8988T (cell line): ENCODE results near the gene FBXL13.
"Not testable (repeated sequence)": the region's sequence is repeated elsewhere in the genome, so short reads cannot be mapped to it uniquely, and the experiment has no call there.

Experiments used
- DNase-seq: peaks from one replicate; pipeline ENCODE4 v3.0.0; 2011

The FBXL13 gene

GRCh38 chr7:102931757-102932156 is 142.8 kb downstream of the FBXL13 start:
- DNase-seq = no peak

- DNase-seq = no peak
These were observed 147.2 kb downstream of the FBXL13 start for GRCh38 chr7:102927312-102927933.

- no peak for DNase-seq
These were observed 147.8 kb downstream of the FBXL13 start for GRCh38 chr7:102926783-102927140.

DNA sequence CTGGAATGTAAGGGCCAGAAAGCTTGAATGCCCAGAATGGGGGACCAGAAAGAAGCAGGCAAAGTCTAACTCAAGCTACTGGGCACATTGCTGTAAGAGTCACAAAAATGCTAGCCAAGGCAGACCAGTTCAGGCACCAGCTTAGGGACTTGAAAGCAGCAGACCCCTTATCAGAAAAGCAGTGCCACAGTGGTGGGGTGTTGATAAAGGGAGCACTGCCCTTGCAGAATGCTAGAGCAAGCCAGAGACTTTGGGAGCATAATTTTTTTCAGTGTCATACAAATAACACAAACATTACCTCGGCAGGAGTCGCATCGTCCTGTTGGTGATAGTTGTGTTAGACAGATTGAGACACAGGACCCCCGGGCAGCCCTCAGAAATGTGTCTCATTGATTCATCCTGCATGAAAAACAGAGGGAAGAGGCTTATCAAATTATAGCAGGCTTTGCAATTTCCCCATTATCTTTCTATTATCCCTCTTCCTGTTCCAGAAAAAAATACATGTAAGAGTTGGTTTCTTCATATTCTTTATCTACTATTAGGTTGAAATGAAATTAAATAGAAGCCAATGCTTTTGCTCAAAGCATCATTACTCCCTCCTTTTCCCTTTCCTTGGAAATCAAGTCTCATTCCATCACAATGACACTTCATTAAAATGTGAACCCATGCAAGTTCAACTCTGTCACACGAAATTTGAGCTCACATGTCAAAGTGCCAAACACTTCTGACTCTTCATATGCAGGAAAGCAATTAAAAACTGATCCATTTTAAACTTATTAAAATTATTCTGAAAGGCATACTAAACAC is 148.4 kb downstream of the FBXL13 start:
- DNase-seq = no peak

GRCh38 chr7:102918845-102919244 is 155.8 kb downstream of the FBXL13 start:
- no peak for DNase-seq

- no peak for DNase-seq
These were observed 156.9 kb downstream of the FBXL13 start for GRCh38 chr7:102917436-102918353.

GRCh38 chr7:102916881-102917280 is 157.7 kb downstream of the FBXL13 start:
- no peak for DNase-seq

DNA sequence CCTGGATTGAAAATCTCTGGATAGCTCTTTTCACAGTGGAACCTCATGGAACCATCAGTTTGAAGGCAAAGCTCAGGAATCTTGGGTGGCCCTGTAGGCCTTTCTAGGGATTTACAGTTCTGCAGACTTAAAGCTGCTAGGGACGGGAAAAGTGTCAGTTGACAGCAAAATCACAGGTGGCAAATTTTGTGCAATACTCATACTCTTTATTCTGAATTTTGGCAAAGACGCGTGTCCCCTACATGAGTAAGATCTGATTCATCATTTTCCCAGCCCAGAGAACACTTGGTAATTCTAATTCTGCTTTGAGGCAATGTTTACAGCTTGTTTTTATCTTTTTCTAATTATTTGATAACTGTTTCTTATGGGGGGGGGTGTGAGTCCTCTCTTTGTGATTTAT is 158.2 kb downstream of the FBXL13 start:
- DNase-seq = no peak

DNA sequence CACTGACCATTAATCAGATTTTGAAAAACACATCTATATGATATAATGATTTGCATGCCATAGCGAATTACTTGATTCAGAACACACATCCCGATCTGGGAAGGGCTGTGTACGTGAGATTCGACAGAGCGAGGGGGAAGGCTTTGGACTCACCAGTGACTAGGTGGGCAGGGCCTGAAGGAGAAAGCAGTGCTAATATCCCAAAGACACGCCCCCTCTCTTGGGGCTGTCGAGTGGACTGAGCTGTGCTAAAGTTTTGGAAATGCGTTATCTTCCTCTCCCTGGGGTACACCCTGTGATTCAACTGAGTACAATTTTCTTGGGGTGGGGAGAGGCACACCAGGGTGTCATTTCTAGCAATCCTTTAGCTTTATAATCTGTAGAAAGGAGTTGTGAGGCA is 160.0 kb downstream of the FBXL13 start:
- DNase-seq = no peak

DNA sequence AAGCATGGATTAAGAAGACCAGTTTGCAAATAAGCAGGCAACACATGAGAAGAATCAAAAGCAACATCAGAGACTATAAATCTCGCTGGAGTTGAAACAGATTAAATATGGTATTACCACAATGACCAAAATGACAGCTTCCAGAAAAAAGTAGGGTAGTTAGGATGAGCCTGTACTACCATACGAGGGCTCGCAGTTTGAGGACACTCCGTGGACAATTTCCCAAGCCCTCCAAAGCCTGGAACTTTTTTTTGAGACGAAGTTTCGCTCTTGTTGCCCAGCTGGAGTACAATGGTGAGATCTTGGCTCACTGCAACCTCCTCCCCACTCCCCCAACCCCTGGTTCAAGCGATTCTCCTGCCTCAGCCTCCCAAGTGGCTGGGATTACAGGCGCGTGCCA is 160.8 kb downstream of the FBXL13 start:
- no peak for DNase-seq

DNA sequence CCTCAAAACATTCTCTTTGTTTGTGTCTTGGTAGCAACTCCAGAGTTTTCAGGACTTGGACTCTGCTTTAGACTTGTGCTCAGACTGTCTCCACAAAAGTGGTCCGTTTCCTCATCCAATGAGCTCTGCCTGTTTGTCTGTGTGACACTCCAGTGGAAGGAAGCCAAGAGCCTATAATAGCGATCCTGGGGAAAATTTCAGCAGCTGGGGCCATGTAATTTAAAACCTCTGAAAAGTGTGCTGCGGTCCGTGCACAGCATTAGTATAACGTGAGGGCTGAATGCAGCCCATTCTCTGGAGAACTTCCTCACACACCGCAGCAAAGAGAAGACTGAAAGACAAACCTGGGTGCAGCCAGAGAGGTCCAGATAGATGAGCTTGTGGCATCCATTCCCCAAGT is 161.9 kb downstream of the FBXL13 start, which contains the start of gene LRRC17:
LRRC17 (plus strand) TSS at position 259 of the 400 bp plus-strand sequence. CDS start 20,914 bp downstream, outside the sequence.
- DNase-seq = no peak

GRCh38 chr7:102908676-102909075 is 165.9 kb downstream of the FBXL13 start:
- DNase-seq = no peak

DNA sequence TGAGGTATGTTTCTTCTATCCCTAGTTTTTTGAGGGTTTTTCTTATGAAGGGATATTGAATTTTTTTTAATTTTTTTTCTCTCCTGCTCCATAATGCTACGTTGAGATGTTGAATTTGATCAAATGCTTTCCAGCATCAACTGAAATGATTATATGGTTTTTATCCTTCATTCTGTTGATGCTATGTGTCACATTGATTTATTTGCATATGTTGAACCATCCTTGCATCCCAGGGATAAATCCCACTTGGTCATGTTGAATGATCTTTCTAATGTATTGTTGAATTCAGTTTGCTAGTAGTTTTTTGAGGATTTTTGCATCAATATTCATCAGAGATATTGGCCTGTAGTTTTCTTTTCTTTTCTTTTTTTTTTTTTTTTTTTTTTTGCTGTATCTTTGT is 171.0 kb downstream of the FBXL13 start:
- DNase-seq = not testable (repeated sequence)

GRCh38 chr7:102902052-102902451 is 172.5 kb downstream of the FBXL13 start:
- DNase-seq = not testable (repeated sequence)

- DNase-seq = no peak
These were observed 176.1 kb downstream of the FBXL13 start for GRCh38 chr7:102898532-102898859.

DNA sequence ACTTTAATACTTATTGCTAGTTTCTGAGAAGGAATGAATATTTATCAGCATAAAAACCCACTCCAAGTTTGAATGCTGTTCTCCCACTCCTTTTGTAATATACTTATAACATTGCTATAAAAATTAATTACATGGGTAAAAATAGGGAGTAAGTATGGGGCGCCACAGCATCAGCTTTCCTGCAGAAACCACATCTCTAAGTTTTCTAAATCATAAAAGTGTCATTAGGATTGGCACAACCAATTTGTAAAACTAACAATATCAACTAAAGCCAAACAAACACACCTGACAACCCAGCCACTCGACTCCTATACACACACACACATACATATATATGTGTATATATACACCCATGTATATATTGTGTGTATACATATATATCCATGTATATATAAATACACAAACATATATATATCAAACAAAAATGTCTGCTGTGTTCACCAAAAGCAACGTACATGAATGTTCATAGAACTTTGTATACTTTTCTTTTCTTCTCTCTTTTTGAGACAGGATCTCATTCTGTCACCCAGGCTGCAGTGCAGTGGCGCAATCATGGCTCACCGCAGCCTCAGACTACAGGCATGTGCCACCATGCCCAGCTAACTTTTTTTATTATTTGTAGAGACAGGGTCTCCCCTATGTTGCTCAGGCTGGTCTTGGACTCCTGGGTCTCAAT is 176.6 kb downstream of the FBXL13 start:
- no peak for DNase-seq

DNA sequence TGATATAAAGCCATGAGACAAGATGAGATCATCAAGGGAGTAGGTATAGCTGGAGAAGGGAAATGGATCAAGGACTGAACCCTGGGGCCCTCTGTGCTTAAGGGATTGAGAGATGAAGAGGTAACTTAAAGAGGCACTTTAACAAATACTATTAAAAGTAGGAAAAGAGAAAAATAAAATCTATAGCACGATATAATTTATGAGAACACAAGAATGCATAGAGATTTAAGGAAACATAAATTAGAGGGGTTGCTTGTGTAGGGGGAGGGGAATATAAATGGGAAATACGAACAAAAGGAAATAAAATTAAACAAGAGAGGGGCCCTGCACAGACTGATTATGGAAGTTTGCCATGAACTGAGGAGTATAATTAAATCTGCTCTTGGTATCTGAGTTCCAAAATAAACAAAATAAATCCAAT is 177.4 kb downstream of the FBXL13 start:
- DNase-seq = no peak

- no peak for DNase-seq
These were observed 178.0 kb downstream of the FBXL13 start for GRCh38 chr7:102896585-102896984.

GRCh38 chr7:102895602-102896001 is 179.0 kb downstream of the FBXL13 start:
- DNase-seq = no peak

- no peak for DNase-seq
These were observed 181.8 kb downstream of the FBXL13 start for GRCh38 chr7:102892631-102893278.

DNA sequence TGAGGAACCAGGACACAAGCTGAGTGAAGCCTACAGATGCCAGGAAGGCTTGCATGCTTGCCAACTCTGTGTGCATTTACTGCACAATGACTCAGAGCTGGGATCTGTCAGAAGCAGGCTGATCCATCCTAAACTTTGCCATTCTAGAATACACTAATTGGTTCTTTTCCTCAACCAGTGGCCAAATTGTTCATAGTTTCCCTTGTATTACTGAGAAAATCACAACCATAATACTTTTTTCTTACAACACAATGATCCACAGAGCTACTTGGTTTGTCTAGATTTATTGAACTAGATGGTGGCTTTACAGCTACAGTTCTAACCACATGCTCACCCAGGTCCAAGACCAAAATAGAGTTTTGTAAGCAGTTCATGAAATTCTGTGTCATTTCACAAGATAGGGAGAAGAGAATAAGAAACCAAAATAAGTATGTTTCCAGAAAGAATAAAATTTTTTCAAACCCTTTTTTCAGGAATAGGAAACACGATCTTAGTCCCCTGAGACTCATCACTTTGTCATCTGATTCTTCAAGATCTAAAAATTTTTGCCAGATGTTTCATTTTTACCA is 182.8 kb downstream of the FBXL13 start:
- DNase-seq = no peak
